ENCODE results near the gene DCAF11. TPM values are rescaled to one million over a fixed set of nuclear protein-coding genes. Genes with fewer than 3 reads are reported as not detected.

The DCAF11 gene
- total and polyA plus RNA-seq, 2 of the 13 experiments (the other 11 are each of a cell fraction or from before 2014, with no cell fraction given), result 150 to 257 TPM

GRCh38 chr14:24114532-24115421 lies at the start of gene DCAF11, which contains the start of gene NRL (continued):
- TF ChIP-seq, protein P1, sequence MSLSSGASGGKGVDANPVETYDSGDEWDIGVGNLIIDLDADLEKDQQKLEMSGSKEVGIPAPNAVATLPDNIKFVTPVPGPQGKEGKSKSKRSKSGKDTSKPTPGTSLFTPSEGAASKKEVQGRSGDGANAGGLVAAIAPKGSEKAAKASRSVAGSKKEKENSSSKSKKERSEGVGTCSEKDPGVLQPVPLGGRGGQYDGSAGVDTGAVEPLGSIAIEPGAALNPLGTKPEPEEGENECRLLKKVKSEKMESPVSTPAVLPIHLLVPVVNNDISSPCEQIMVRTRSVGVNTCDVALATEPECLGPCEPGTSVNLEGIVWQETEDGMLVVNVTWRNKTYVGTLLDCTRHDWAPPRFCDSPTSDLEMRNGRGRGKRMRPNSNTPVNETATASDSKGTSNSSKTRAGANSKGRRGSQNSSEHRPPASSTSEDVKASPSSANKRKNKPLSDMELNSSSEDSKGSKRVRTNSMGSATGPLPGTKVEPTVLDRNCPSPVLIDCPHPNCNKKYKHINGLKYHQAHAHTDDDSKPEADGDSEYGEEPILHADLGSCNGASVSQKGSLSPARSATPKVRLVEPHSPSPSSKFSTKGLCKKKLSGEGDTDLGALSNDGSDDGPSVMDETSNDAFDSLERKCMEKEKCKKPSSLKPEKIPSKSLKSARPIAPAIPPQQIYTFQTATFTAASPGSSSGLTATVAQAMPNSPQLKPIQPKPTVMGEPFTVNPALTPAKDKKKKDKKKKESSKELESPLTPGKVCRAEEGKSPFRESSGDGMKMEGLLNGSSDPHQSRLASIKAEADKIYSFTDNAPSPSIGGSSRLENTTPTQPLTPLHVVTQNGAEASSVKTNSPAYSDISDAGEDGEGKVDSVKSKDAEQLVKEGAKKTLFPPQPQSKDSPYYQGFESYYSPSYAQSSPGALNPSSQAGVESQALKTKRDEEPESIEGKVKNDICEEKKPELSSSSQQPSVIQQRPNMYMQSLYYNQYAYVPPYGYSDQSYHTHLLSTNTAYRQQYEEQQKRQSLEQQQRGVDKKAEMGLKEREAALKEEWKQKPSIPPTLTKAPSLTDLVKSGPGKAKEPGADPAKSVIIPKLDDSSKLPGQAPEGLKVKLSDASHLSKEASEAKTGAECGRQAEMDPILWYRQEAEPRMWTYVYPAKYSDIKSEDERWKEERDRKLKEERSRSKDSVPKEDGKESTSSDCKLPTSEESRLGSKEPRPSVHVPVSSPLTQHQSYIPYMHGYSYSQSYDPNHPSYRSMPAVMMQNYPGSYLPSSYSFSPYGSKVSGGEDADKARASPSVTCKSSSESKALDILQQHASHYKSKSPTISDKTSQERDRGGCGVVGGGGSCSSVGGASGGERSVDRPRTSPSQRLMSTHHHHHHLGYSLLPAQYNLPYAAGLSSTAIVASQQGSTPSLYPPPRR (CRISPR knock-in tag; IDR thresholded peaks at IDR 0.05; ENCODE audit: borderline replicate concordance), result peak; percentile 83
- peak; percentile 94 for TF ChIP-seq JARID2 (CRISPR knock-in tag; IDR thresholded peaks at IDR 0.05; ENCODE audit: insufficient replicate concordance)
- TF ChIP-seq ZBTB46 (CRISPR knock-in tag; IDR thresholded peaks at IDR 0.05; ENCODE audit: borderline replicate concordance), result no peak; the same call in 1 of the 2 replicates
- TF ChIP-seq TOE1 (CRISPR knock-in tag; IDR thresholded peaks at IDR 0.05), result no peak; the same call in 1 of the 2 replicates
- TF ChIP-seq FOXO1 (CRISPR knock-in tag; IDR thresholded peaks at IDR 0.05), result peak; percentile 99
- peak; percentile 81; the same call in 1 of the 2 replicates for TF ChIP-seq MIER2 (CRISPR knock-in tag; IDR thresholded peaks at IDR 0.05)
- TF ChIP-seq, protein P2, sequence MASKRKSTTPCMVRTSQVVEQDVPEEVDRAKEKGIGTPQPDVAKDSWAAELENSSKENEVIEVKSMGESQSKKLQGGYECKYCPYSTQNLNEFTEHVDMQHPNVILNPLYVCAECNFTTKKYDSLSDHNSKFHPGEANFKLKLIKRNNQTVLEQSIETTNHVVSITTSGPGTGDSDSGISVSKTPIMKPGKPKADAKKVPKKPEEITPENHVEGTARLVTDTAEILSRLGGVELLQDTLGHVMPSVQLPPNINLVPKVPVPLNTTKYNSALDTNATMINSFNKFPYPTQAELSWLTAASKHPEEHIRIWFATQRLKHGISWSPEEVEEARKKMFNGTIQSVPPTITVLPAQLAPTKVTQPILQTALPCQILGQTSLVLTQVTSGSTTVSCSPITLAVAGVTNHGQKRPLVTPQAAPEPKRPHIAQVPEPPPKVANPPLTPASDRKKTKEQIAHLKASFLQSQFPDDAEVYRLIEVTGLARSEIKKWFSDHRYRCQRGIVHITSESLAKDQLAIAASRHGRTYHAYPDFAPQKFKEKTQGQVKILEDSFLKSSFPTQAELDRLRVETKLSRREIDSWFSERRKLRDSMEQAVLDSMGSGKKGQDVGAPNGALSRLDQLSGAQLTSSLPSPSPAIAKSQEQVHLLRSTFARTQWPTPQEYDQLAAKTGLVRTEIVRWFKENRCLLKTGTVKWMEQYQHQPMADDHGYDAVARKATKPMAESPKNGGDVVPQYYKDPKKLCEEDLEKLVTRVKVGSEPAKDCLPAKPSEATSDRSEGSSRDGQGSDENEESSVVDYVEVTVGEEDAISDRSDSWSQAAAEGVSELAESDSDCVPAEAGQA (IDR thresholded peaks at IDR 0.05; ENCODE audit: low read depth), result peak; percentile 95
- TF ChIP-seq, protein P2 (CRISPR knock-in tag; IDR thresholded peaks at IDR 0.05; ENCODE audit: borderline replicate concordance), result peak; percentile 63
- TF ChIP-seq ZMYM2 (CRISPR knock-in tag; IDR thresholded peaks at IDR 0.05), result peak; percentile 99
- TF ChIP-seq CBX2 (IDR thresholded peaks at IDR 0.05; ENCODE audit: low read depth, low read length), result no peak; the same call in 1 of the 2 replicates
- no peak for TF ChIP-seq CBX2 (CRISPR knock-in tag; IDR thresholded peaks at IDR 0.05; ENCODE audit: low read depth)
- peak; percentile 83; the same call in 1 of the 2 replicates for TF ChIP-seq ZKSCAN5 (CRISPR knock-in tag; IDR thresholded peaks at IDR 0.05)
- no peak for TF ChIP-seq ZEB1 (IDR thresholded peaks at IDR 0.05; ENCODE audit: insufficient replicate concordance, low read depth)
